Erythroblast (primary cell): Measurements from ENCODE around the gene RAB8A.

Experiments used
- DNase-seq, 2 experiments: peaks; one replicate each; lab custom pipeline; 2025; lab: John Stamatoyannopoulos, UW
- GATA1 ChIP-seq: IDR thresholded peaks from 2 replicates; pipeline ENCODE4 v1.6.1; 2011; ENCODE audit warnings: low read depth, mild to moderate bottlenecking, control low read depth, low read length, moderate library complexity
- POLR2A ChIP-seq: IDR thresholded peaks from 2 replicates; pipeline ENCODE4 v1.6.1; 2011; ENCODE audit warnings: mild to moderate bottlenecking, low read length

RAB8A gene

GRCh38 chr19:16111160-16111908 lies at the start of gene RAB8A:
Gene RAB8A (plus strand): TSS chr19:16111889. CDS start chr19:16111902, 13 bp downstream.
- TF ChIP-seq GATA1 (no peak), POLR2A (peak; percentile 70)
- DNase-seq = peak; percentile 99 to 100

GRCh38 chr19:16061943-16062342 lies 49.7 kb upstream of the RAB8A start:
- no peak for DNase-seq
- no peak for TF ChIP-seq POLR2A
- no peak for TF ChIP-seq GATA1

- TF ChIP-seq GATA1 = no peak
- TF ChIP-seq POLR2A = no peak
Measured at GRCh38 chr19:16062789-16063188, 48.9 kb upstream of the RAB8A start.

GRCh38 chr19:16064209-16064889 lies 47.3 kb upstream of the RAB8A start:
- DNase-seq = no peak
- TF ChIP-seq POLR2A = no peak

More at GRCh38 chr19:16062789-16063188, 48.9 kb upstream of the RAB8A start:
- peak; percentile 39 to 75 for DNase-seq

DNA sequence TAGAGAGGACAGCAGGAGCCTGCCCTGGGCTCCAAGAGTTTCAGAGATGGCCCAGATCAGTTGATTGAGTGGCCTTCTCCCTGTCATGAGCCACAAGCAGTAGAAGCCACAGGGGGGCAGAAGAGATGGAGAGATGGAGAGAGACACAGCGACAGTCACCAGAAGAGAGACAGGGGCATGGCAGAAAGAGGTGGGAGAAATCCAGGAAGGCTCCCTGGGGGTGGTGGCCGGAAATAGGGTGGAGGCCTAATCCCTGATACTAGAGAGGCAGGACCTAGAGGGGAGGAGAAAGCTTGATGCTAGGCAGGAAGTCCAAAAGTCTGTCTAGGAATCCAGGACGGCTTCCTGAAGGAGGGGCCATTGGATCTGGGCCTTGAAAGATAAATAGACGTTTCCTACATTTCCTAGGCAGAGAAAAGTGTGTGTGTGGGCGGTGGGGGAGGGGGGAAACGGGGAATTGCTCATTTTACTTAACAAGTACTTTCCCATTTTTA lies 45.0 kb upstream of the RAB8A start:
- TF ChIP-seq POLR2A (no peak), GATA1 (no peak)
- DNase-seq = peak; percentile 37 to 58

DNA sequence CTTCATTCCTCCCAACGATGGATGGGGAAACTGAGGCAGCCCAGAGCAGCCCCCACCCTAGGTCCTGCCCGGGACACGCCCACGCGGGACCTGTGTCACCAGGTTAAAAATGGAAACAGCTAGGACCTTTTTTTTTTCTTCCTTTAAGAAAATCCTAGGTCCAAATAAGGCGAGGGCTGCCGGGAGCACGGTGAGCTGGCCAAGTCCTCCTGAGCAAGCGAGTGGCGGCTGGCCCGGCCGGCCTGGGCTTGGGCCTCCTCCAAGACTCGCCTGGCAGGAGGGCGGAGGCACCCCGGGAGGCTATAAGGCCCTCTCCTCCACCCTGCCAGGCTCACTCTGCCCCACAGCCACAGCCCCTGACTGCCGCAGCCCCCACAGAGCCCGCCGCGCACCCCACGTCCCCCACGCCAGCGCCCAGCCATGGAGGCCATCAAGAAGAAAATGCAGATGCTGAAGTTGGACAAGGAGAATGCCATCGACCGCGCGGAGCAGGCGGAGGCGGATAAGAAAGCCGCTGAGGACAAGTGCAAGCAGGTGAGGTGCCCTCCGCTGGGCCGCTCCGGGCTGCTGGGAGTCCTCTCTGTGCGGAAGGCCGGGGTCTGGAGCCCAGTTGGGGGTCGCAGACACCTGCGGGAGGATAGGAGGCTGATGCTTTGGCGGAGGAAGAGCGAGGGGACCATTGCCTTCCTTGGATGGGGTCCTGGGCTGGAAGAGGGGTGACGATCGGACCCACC lies 44.3 kb upstream of the RAB8A start:
- no peak for DNase-seq
- no peak for TF ChIP-seq POLR2A
- TF ChIP-seq GATA1 = no peak

- TF ChIP-seq POLR2A (no peak), GATA1 (no peak)
- DNase-seq = no peak
Measured at GRCh38 chr19:16068696-16069259, 42.9 kb upstream of the RAB8A start.

DNA sequence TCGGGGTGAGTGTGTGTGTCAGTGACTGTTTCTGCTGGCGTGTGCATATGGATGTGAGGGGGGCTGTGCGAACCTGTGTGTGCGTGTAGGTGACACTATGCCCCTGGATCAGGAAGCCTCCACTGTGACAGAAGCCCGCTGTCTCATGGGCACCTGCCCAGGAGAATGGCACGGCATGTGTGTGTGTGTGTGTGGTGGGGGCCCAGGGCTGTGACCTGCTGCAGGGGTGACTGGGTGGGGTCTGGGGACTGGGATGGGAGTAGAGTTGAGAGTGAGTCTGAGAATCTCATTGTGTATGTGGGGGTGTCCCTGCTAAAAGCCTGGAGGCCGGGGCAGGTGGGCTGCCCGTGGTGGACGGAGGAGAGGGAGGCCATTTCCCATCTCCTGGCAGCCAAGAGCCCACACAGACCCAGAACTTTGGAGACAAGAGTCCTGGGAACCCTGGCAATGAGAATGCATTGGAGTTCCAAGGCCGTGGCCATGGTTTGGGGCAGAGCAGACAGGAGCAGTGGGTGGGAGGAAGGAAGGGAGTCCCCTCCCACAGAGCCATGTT lies 41.8 kb upstream of the RAB8A start:
- DNase-seq = no peak

GRCh38 chr19:16070366-16070990 lies 41.2 kb upstream of the RAB8A start:
- TF ChIP-seq POLR2A (no peak), GATA1 (no peak)
- DNase-seq = peak; percentile 24 to 57

More for the DNA sequence above, 41.8 kb upstream of the RAB8A start:
- TF ChIP-seq POLR2A = no peak
- TF ChIP-seq GATA1 = no peak

- DNase-seq = no peak
- no peak for TF ChIP-seq GATA1
- TF ChIP-seq POLR2A = no peak
Measured at GRCh38 chr19:16071072-16071691, 40.5 kb upstream of the RAB8A start.

DNA sequence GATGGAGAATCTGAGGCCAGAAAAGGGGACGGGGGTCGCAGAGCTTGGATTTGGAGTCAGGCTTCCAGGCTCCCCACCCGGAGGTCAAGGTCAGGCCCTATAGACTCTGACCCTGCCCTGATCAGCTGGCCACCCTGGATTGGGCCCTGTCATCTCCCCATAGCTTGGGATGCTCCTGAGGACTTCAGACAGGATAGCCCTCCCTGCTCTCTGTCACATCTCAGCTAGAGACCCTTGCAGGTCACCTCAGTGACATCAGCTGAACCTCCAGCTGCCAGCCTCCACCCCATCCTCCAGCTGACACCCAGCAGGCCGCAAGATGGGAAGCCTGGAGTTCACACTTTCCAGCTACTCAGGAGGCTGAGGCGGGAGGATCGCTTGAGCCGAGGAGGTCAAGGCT lies 38.2 kb upstream of the RAB8A start:
- no peak for TF ChIP-seq GATA1
- no peak for TF ChIP-seq POLR2A
- DNase-seq = no peak

DNA sequence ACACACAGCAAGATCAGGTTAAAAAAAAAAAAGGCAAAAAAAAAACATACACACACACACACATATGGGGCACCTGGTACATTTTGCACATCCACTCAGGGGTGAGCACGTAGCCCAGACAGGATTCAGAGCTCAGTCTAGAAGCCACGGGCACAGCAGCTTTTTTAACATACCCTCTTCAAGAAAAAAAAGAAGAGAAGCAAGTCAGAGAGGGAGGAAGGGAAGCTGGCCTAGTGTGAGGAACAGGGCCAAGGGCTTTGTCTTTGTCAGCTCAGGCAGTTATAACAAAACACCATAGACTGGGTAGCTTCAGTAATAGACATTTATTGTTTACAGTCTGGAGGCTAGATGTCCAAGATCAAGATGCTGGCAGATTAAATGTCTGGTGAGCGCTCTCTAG lies 37.7 kb upstream of the RAB8A start:
- no peak for DNase-seq

More for the DNA sequence above, 37.7 kb upstream of the RAB8A start:
- TF ChIP-seq GATA1 = no peak
- TF ChIP-seq POLR2A = no peak
